ENCODE results near the gene DOCK10.

The DOCK10 gene

GRCh38 chr2:224816816-224817215 lies 225.5 kb downstream of the DOCK10 start:
- in situ Hi-C loops (cut with MboI; ENCODE audit: low sequenced_read_pairs, unreplicated experiment) = no loop called here
- no peak for DNase-seq (ENCODE audit: low spot score)

DNA sequence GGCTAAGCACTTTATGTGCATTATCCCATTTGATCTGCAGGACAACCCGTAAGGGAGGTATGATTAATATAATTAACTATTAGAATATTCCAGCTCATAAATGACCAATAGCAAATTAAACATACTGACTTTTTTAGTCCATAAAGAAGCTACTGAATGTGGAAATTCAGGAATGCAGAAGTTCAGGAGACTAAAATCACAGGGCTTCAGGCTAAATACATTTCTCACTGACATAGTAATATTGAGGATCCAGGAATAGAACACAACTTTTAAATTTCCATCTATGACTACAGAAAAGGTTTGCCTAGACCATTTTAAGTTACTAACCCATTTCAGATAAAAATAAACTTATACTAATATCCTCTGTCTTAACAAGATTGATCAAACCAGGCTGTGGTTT lies 228.7 kb downstream of the DOCK10 start:
- in situ Hi-C loops (cut with MboI; ENCODE audit: low sequenced_read_pairs, unreplicated experiment) = no loop called here
- no peak for DNase-seq (ENCODE audit: low spot score)
- TF ChIP-seq, protein P1, sequence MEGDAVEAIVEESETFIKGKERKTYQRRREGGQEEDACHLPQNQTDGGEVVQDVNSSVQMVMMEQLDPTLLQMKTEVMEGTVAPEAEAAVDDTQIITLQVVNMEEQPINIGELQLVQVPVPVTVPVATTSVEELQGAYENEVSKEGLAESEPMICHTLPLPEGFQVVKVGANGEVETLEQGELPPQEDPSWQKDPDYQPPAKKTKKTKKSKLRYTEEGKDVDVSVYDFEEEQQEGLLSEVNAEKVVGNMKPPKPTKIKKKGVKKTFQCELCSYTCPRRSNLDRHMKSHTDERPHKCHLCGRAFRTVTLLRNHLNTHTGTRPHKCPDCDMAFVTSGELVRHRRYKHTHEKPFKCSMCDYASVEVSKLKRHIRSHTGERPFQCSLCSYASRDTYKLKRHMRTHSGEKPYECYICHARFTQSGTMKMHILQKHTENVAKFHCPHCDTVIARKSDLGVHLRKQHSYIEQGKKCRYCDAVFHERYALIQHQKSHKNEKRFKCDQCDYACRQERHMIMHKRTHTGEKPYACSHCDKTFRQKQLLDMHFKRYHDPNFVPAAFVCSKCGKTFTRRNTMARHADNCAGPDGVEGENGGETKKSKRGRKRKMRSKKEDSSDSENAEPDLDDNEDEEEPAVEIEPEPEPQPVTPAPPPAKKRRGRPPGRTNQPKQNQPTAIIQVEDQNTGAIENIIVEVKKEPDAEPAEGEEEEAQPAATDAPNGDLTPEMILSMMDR (IDR thresholded peaks at IDR 0.05; ENCODE audit: borderline replicate concordance, control extremely low read depth, extremely low read depth, insufficient read depth, missing control alignments) = no peak

More at GRCh38 chr2:224816816-224817215, 225.5 kb downstream of the DOCK10 start:
- TF ChIP-seq, protein P1 (IDR thresholded peaks at IDR 0.05; ENCODE audit: borderline replicate concordance, control extremely low read depth, extremely low read depth, insufficient read depth, missing control alignments) = no peak

DNA sequence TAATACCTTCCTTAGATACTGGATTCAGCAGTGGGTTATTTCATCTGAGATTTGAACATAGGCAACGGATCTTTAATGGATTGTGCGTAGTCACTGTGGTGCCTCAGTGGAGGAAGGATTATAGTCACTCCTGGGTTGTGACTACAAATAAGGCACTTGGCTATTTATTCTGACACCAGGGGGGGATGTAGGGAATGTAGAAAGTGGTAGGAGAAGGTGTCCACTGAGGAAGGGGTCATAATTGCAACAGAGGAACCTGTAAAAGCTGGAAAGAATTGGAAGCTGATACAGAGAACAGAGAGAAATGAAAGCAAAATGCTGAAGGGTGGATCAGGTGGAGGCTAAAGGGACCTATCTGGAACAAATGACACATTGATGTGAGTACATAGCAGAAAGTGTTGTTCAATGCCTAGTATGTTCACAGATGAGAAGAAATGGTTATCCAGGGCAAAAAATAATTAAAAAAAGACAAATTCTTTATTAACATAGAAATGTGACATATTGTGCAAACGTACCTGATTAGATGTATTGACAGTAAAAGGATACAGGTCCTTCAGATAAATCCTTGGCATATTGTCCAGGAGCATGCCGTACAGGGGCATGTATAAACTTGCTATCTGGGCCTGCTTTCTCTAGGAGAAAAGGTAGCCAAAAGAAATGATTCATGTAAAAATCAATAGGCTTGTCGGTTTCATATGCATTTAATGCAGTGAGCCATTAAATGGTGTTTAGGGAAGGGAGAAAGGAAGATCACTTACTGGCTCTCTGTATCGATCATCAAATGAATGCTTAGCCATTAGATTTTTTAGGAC lies 234.9 kb downstream of the DOCK10 start:
- TF ChIP-seq, protein P1 (IDR thresholded peaks at IDR 0.05; ENCODE audit: borderline replicate concordance, control extremely low read depth, extremely low read depth, insufficient read depth, missing control alignments) = no peak
- DNase-seq (ENCODE audit: low spot score) = no peak
- in situ Hi-C loops (cut with MboI; ENCODE audit: low sequenced_read_pairs, unreplicated experiment) = no loop called here

DNA sequence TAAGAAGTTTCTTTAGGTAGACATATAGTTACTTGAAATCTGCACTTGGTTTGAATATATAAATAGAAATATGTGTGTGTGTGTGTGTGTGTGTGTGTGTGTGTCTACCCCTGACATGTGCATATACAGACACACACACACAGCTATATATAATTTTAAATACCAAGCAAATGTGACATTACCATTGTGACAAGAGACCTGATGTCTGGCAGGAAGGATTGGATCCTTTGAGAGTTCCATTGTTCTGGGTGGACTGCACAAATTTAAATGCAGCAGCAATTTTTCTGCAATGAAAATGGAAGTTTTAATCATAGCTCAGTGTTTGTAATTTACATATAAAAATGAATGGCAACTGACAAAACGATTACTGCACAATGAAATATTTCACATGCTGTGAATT lies 238.3 kb downstream of the DOCK10 start:
- TF ChIP-seq, protein P1 (IDR thresholded peaks at IDR 0.05; ENCODE audit: borderline replicate concordance, control extremely low read depth, extremely low read depth, insufficient read depth, missing control alignments) = no peak
- no peak for DNase-seq (ENCODE audit: low spot score)
- in situ Hi-C loops (cut with MboI; ENCODE audit: low sequenced_read_pairs, unreplicated experiment) = no loop called here

- no peak for DNase-seq (ENCODE audit: low spot score)
Observed at GRCh38 chr2:224802407-224802806, 239.9 kb downstream of the DOCK10 start.

GRCh38 chr2:224801360-224801759 lies 240.9 kb downstream of the DOCK10 start:
- in situ Hi-C loops (cut with MboI; ENCODE audit: low sequenced_read_pairs, unreplicated experiment) = no loop called here
- DNase-seq (ENCODE audit: low spot score) = no peak
- TF ChIP-seq, protein P1 (IDR thresholded peaks at IDR 0.05; ENCODE audit: borderline replicate concordance, control extremely low read depth, extremely low read depth, insufficient read depth, missing control alignments) = no peak

More at GRCh38 chr2:224802407-224802806, 239.9 kb downstream of the DOCK10 start:
- in situ Hi-C loops (cut with MboI; ENCODE audit: low sequenced_read_pairs, unreplicated experiment) = no loop called here
- TF ChIP-seq, protein P1 (IDR thresholded peaks at IDR 0.05; ENCODE audit: borderline replicate concordance, control extremely low read depth, extremely low read depth, insufficient read depth, missing control alignments) = no peak
